HG03469 (cell line): ENCODE data around the gene CCDC178.
"Not testable (repeated sequence)": the region's sequence is repeated elsewhere in the genome, so short reads cannot be mapped to it uniquely, and the experiment has no call there.

Experiments used
- ATAC-seq: cut with Tn5 transposase; IDR thresholded peaks from one replicate; pipeline ENCODE4 v1.9.1; 2021; ENCODE audit warnings: mild to moderate bottlenecking, moderate library complexity, moderate number of reproducible peaks; ENCODE audit not compliant: unreplicated experiment

CCDC178 gene

DNA sequence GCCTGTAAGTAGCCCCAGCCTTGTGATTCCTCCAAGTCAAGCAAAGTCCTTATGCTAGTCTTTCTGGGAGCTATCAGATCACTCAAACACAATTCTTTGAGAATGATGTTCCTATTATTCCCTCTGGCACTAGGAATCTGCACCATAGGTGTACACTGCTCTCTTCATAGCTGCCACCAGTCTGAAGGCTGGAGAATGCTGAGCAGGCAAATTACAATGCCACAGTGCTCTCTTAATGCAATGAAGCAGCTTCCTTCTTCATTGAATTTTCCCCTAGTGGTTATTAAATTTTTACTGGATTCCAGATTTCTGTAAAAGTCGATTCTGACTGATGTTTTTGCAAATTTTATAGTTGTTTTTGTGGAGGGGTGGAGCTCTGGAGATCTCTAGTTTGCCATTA lies 84.8 kb downstream of the CCDC178 start:
- ATAC-seq: no peak

GRCh38 chr18:33355263-33355662 lies 85.3 kb downstream of the CCDC178 start:
- no peak for ATAC-seq

DNA sequence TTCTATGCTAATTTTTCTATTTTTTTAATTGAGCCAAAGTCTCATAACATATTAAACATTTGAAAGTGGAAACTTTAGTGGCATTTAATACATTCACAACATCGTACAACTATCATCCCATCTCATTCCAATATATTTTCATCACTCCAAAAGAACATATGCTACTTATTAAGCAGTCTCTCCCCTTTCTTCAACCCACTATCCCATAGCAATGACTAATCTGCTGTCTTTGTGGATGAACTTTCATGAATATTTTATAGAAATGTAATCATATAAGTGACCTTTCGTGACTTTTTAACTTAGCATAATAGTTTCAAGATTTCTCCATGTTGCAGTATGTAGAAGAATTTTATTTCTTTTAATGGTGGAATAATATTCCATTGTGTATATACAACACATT lies 90.3 kb downstream of the CCDC178 start:
- ATAC-seq: no peak

DNA sequence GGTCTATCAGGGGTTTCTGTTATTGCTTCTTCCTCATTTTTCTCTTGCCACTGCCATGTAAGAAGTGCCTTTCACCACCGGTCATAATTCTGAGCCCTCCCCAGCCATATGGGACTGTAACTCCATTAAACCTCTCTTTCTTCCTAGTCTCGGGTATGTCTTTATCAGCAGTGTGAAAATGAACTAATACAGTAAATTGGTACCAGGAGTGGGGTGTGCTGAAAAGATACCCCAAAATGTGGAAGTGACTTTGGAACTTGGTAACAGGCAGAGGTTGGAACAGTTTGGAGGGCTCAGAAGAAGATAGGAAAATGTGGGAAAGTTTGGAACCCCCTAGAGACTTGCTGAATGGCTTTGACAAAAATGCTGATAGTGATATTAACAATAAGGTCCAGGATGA lies 100.8 kb downstream of the CCDC178 start:
- not testable (repeated sequence) for ATAC-seq

GRCh38 chr18:33334781-33335180 lies 105.7 kb downstream of the CCDC178 start:
- no peak for ATAC-seq

DNA sequence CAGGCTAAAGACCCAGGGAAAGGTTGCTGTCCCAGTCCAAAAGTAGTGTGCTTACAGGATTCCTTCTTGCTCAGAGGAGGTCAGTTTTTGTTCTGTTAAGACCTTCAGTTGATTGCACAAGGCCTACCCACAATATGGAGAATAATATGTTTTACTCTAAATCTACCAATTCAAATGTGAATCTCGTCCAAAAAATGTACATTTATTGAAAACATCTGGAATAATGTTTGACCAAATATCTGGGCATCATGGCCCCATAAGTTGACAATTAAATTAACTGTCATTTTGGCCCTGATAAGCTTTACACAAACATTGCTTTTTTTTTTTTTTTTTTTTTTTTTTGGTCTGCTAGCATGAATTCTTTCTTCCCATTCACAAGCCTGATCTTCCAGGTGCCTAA lies 109.8 kb downstream of the CCDC178 start:
- ATAC-seq: no peak

DNA sequence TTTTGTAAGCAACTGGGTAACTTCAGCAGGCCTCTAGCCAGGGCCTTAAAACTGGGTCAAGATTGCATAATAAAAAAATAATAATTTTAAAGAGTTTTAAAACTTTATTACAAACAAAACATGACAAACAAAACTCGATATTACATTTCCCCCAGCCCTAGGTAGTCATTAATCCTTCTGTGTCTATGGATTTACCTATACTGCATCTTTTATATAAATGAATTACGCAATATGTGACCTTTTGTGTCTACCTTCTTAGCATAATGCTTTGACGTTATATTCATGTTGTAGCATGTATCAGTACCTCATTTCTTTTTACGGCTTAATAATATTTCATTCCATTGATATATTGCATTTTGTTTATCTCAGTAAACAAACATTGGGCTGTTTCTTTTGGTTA lies 113.5 kb downstream of the CCDC178 start:
- ATAC-seq: no peak

- ATAC-seq: no peak
Measured at GRCh38 chr18:33317640-33318039, 122.9 kb downstream of the CCDC178 start.

GRCh38 chr18:33316146-33316587 lies 124.4 kb downstream of the CCDC178 start:
- ATAC-seq: no peak

DNA sequence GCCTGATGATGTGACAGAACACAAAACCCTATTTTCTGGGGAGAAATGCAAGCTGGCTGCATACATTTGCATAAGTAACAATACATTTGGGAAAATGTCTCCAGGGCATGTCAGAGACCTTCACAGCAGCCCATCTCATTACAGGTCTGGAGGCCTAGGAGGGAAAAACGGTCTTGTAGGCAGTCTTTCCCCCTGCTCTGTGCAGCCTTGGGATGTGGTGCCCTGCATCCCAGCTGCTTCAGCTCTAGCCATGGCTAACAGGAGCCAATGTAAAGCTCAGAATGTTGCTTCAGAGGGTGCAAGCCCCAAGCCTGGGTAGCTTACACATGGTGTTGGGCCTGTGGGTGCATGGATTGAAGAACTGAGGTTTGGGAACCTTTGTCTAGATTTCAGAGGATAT lies 133.0 kb downstream of the CCDC178 start:
- ATAC-seq: no peak

DNA sequence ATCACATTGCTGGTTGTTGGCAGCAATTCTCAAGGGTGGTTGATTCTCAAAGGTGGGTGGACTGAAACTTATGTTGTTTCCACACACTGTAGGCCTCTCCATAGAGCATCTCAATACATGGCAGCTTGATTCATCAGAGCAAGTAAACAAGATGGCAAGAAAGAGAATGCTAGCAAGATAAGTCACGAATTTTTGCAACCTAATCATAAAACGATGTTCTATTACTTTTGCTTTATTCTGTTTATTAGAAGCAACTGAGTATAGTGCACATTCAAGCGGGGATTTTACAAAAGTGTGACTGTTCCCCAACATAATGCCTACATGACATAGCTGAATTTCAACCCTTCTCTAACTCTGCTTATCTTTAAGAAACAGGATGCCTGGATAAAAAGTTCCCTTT lies 136.2 kb downstream of the CCDC178 start:
- no peak for ATAC-seq

DNA sequence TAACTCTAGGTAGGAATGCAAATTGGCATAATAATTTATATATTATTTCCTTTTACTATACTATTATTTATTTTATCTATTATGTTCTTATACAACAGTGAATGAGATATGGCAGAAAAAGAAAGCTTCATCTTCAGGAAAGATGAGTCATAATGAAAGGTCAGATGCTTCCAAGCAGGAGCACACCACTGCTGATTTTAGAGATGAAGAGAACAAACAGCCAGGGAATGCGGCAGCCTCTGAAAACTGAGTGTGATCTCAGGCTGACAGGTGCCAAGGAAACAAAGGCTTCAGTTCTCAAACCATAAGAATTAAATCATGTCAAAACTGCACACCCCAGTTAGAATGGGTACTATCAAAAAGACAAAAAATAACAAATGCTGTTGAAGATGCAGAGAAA lies 149.0 kb downstream of the CCDC178 start:
- no peak for ATAC-seq

GRCh38 chr18:33288082-33288716 lies 152.3 kb downstream of the CCDC178 start:
- ATAC-seq: no peak

GRCh38 chr18:33282709-33283333 lies 157.7 kb downstream of the CCDC178 start:
- ATAC-seq: no peak

- no peak for ATAC-seq
Measured at GRCh38 chr18:33282142-33282541, 158.4 kb downstream of the CCDC178 start.

DNA sequence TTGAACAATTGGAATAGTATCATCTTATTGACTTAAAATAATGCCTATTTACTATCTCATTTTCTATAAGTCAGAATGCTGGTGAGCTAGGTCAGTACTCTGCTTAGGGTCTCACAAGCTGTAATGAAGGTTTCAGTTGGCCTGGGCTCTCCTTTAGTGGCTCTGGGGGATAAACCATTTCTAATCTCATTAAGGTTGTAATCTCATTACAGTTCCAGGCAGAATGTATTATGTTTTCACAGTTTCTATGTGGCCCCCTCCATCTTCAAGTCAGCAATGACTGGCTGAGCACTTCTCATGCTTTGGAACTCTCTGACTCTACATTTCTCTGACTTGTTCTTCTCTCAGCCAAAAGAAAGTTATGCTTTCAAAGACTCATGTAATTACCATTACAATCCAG lies 163.1 kb downstream of the CCDC178 start:
- ATAC-seq: no peak

GRCh38 chr18:33275843-33276242 lies 164.7 kb downstream of the CCDC178 start:
- ATAC-seq: no peak

DNA sequence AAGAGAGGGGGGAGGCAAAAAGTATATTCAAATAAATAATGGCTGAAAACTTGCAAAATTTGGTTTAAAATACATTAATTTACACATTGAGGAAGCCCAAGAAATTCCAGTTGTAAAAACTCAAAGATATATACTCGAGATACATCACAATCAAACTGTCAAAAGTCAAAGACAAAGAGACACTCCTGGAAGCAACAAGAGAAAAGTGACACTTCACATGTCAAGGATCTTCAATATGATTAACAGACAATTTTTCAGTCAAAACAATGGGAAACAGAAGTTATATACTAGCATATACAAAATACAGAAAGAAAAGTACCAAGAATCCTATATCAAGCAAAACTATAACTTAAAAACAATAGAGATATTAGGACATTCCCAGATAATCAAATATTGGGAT lies 170.2 kb downstream of the CCDC178 start:
- ATAC-seq: no peak

DNA sequence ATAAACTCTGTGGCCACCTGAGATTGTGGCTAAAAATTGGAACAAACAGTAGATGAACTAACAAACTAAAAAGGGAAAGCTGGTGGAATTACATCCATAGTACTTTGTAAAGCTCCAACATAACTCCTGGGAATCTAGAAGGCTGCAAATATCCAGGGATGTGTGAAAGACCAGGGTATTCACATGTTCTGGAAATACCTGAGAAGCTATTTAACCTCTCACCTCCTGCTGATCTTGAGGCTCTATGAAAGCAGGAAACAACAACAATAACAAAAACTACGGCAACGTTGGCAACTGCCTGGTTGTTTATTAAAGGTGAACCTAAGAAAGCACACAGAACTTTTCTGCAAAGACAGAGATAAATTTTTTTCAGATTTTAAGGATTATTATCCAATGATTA lies 171.3 kb downstream of the CCDC178 start:
- ATAC-seq: no peak

DNA sequence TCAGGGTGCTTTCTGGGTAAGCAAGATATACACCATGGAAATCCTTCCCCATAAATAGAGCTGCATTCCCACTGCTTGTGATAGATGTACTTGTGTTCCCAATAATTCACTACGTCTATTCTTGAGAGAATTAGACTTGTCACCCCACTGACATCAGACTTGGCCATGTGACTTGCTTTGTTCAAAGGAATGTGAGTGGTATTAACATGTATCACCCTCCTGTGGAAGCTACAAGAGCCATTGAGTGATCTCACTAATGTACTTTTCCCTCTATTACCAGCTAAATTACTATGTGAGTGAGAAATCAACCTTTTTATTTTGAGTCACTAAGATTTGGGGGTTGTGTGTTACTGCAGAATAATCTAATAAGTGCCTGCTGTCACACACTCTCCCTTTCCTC lies 176.0 kb downstream of the CCDC178 start:
- ATAC-seq: no peak

GRCh38 chr18:33239298-33239697 lies 201.2 kb downstream of the CCDC178 start:
- ATAC-seq: peak; percentile 67

DNA sequence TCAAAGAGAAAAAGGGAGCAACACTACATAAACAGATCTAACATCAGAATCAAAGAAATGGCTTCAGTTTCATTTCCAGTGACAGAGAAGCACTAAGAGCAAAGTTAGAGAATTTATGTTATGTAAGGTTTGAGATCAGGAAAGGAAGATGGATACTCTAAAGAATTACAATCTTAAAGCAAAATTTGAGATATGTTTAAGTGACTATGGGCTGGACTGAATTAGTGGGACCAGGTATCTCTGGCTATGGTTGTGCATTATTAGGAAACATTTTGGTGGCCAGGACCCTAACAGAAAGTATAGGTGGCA lies 208.2 kb downstream of the CCDC178 start:
- no peak for ATAC-seq
